ENCODE data around the gene S100A10.
A peak's percentile ranks its signal among the peaks of the same experiment; 100 is the strongest.

S100A10 gene

GRCh38 chr1:151988405-151988923 lies 5.2 kb downstream of the S100A10 start:
- Mint-ChIP-seq H3K36me3 (peaks cover 0 to 8% of the 10 kb centered on the region in 2 donors), H3K27me3 (no peaks in the 10 kb centered on the region), H3K4me1 (peaks cover 18 to 42% of the 10 kb centered on the region in 2 donors), H3K27ac (no peak overlapping the region), H3K4me3 (no peak overlapping the region), H3K9me3 (no peaks in the 10 kb centered on the region)
- ATAC-seq (replicated peaks) (no peak), DNase-seq (no peak)

GRCh38 chr1:151986501-151987190 lies 7.0 kb downstream of the S100A10 start:
- DNase-seq (no peak), ATAC-seq (replicated peaks) (no peak)
- Mint-ChIP-seq H3K9me3 (no peaks in the 10 kb centered on the region), H3K4me3 (no peak overlapping the region), H3K4me1 (peaks cover 9 to 26% of the 10 kb centered on the region in 2 donors), H3K27ac (no peak overlapping the region), H3K36me3 (peaks cover 6 to 18% of the 10 kb centered on the region in 2 donors), H3K27me3 (no peaks in the 10 kb centered on the region)

- H3K4me1 Mint-ChIP-seq: peaks cover 11 to 24% of the 10 kb centered on the region in 2 donors
- no peaks in the 10 kb centered on the region for H3K9me3 Mint-ChIP-seq
- DNase-seq (no peak), ATAC-seq (replicated peaks) (no peak)
- H3K27me3 Mint-ChIP-seq: no peaks in the 10 kb centered on the region
- H3K36me3 Mint-ChIP-seq: peaks cover 8 to 27% of the 10 kb centered on the region in 2 donors
- no peak overlapping the region for H3K4me3 Mint-ChIP-seq
- H3K27ac Mint-ChIP-seq: no peak overlapping the region
Observed at GRCh38 chr1:151985768-151986167, 7.9 kb downstream of the S100A10 start.

- H3K36me3 Mint-ChIP-seq: peaks cover 8 to 31% of the 10 kb centered on the region in 2 donors
- ATAC-seq (replicated peaks) (no peak), DNase-seq (no peak)
- H3K27me3 Mint-ChIP-seq: no peaks in the 10 kb centered on the region
- no peak overlapping the region for H3K27ac Mint-ChIP-seq
- H3K9me3 Mint-ChIP-seq: no peaks in the 10 kb centered on the region
- peaks cover 11 to 24% of the 10 kb centered on the region in 2 donors for H3K4me1 Mint-ChIP-seq
- H3K4me3 Mint-ChIP-seq: no peak overlapping the region
Observed at GRCh38 chr1:151985270-151985669, 8.4 kb downstream of the S100A10 start.

- ATAC-seq (replicated peaks): peak; percentile 94 to 95
- Mint-ChIP-seq H3K9me3 (no peaks in the 10 kb centered on the region), H3K27me3 (no peaks in the 10 kb centered on the region), H3K4me1 (peaks cover 11 to 20% of the 10 kb centered on the region in 2 donors), H3K4me3 (no peak overlapping the region), H3K27ac (peak overlapping the region; percentile 76), H3K36me3 (peaks cover 8 to 31% of the 10 kb centered on the region in 2 donors)
- DNase-seq: no peak
Observed at GRCh38 chr1:151984313-151984956, 9.2 kb downstream of the S100A10 start.

- no peak overlapping the region for H3K4me3 Mint-ChIP-seq
Observed at GRCh38 chr1:151982300-151983005, 11.2 kb downstream of the S100A10 start.

GRCh38 chr1:151981178-151981525 lies 12.5 kb downstream of the S100A10 start:
- H3K27me3 Mint-ChIP-seq: peaks cover 0 to 13% of the 10 kb centered on the region in 2 donors
- peaks cover 11% of the 10 kb centered on the region in 2 donors for H3K4me1 Mint-ChIP-seq
- ATAC-seq (replicated peaks) (no peak), DNase-seq (no peak)
- H3K4me3 Mint-ChIP-seq: no peak overlapping the region
- no peaks in the 10 kb centered on the region for H3K9me3 Mint-ChIP-seq
- peaks cover 8 to 27% of the 10 kb centered on the region in 2 donors for H3K36me3 Mint-ChIP-seq
- peak overlapping the region; percentile 20 for H3K27ac Mint-ChIP-seq

More at GRCh38 chr1:151982300-151983005, 11.2 kb downstream of the S100A10 start:
- H3K36me3 Mint-ChIP-seq: peaks cover 8 to 31% of the 10 kb centered on the region in 2 donors
- no peak for ATAC-seq (replicated peaks)
- H3K4me1 Mint-ChIP-seq: peaks cover 11% of the 10 kb centered on the region in 2 donors
- DNase-seq: no peak
- H3K27me3 Mint-ChIP-seq: peaks cover 0 to 8% of the 10 kb centered on the region in 2 donors
- H3K9me3 Mint-ChIP-seq: no peaks in the 10 kb centered on the region
- no peak overlapping the region for H3K27ac Mint-ChIP-seq

GRCh38 chr1:151980287-151981177 lies 13.1 kb downstream of the S100A10 start:
- DNase-seq: no peak
- H3K36me3 Mint-ChIP-seq: peaks cover 8 to 27% of the 10 kb centered on the region in 2 donors

GRCh38 chr1:151978922-151979321 lies 14.7 kb downstream of the S100A10 start:
- H3K4me3 Mint-ChIP-seq: no peak overlapping the region

More at GRCh38 chr1:151980287-151981177, 13.1 kb downstream of the S100A10 start:
- Mint-ChIP-seq H3K27me3 (peaks cover 0 to 13% of the 10 kb centered on the region in 2 donors), H3K4me3 (no peak overlapping the region), H3K27ac (no peak overlapping the region), H3K9me3 (no peaks in the 10 kb centered on the region), H3K4me1 (peaks cover 11% of the 10 kb centered on the region in 2 donors)
- ATAC-seq (replicated peaks): no peak

GRCh38 chr1:151977662-151978230 lies 15.9 kb downstream of the S100A10 start:
- no peak for DNase-seq
- Mint-ChIP-seq H3K27me3 (peaks cover 6 to 18% of the 10 kb centered on the region in 2 donors), H3K36me3 (peaks cover 8 to 23% of the 10 kb centered on the region in 2 donors), H3K4me3 (no peak overlapping the region), H3K27ac (no peak overlapping the region), H3K4me1 (peaks cover 0 to 2% of the 10 kb centered on the region in 2 donors), H3K9me3 (no peaks in the 10 kb centered on the region)
- no peak for ATAC-seq (replicated peaks)

More at GRCh38 chr1:151978922-151979321, 14.7 kb downstream of the S100A10 start:
- peaks cover 2 to 4% of the 10 kb centered on the region in 2 donors for H3K4me1 Mint-ChIP-seq
- peaks cover 2 to 15% of the 10 kb centered on the region in 2 donors for H3K27me3 Mint-ChIP-seq
- peaks cover 8 to 24% of the 10 kb centered on the region in 2 donors for H3K36me3 Mint-ChIP-seq
- ATAC-seq (replicated peaks) (no peak), DNase-seq (no peak)
- no peak overlapping the region for H3K27ac Mint-ChIP-seq
- H3K9me3 Mint-ChIP-seq: no peaks in the 10 kb centered on the region

GRCh38 chr1:151976858-151977257 lies 16.8 kb downstream of the S100A10 start:
- Mint-ChIP-seq H3K9me3 (no peaks in the 10 kb centered on the region), H3K27me3 (peaks cover 9 to 18% of the 10 kb centered on the region in 2 donors), H3K27ac (no peak overlapping the region), H3K4me3 (no peak overlapping the region), H3K4me1 (peaks cover 0 to 2% of the 10 kb centered on the region in 2 donors), H3K36me3 (peaks cover 4 to 15% of the 10 kb centered on the region in 2 donors)
- ATAC-seq (replicated peaks): no peak
- no peak for DNase-seq

- Mint-ChIP-seq H3K4me1 (peaks cover 0 to 2% of the 10 kb centered on the region in 2 donors), H3K4me3 (no peak overlapping the region), H3K27me3 (peaks cover 9 to 18% of the 10 kb centered on the region in 2 donors), H3K36me3 (peaks cover 0 to 7% of the 10 kb centered on the region in 2 donors), H3K27ac (no peak overlapping the region), H3K9me3 (no peaks in the 10 kb centered on the region)
- no peak for ATAC-seq (replicated peaks)
- DNase-seq: no peak
Observed at GRCh38 chr1:151976015-151976343, 17.7 kb downstream of the S100A10 start.

GRCh38 chr1:151975311-151976014 lies 18.2 kb downstream of the S100A10 start:
- Mint-ChIP-seq H3K4me3 (no peak overlapping the region), H3K4me1 (no peaks in the 10 kb centered on the region), H3K36me3 (peaks cover 0 to 1% of the 10 kb centered on the region in 2 donors), H3K27me3 (peaks cover 9 to 18% of the 10 kb centered on the region in 2 donors), H3K9me3 (no peaks in the 10 kb centered on the region), H3K27ac (no peak overlapping the region)
- ATAC-seq (replicated peaks) (no peak), DNase-seq (no peak)

Measured in stimulated activated naive B cell treated with anti-CD40 and anti-IgM and Interleukin-4, amounts not matched to agents 10 μg/mL and 1 μg/mL and 100 μg/mL, for 72 hours (primary cell).